Caki2 (cell line): ENCODE measurements around the gene EFNA4. TPM values are rescaled to one million over a fixed set of nuclear protein-coding genes. Genes with fewer than 3 reads are reported as not detected.

Experiments used
- DNase-seq: peaks from one replicate; pipeline ENCODE4 v3.0.0-alpha.2; 2015; ENCODE audit warnings: low read depth
- in situ Hi-C: cut with HindIII; loops from 2 replicates; pipeline ENCODE4 v1.10.0; 2016; ENCODE audit warnings: low sequenced_read_pairs, low pct_unique_long_range_greater_than_20kb, mixed read lengths
- total RNA-seq: library from RNA; depleted of rRNA; stranded (reverse); fragments of >200 nt; shearing (Covaris generic); gene quantifications from 2 replicates; pipeline ENCODE4 v1.2.3, GENCODE V29; 2014; ENCODE audit warnings: low replicate concordance

Gene EFNA4
- total RNA-seq, 1 experiment from 2014 or later = 38.5 TPM

GRCh38 chr1:155080312-155081228 is 17.0 kb downstream of the EFNA4 start:
- in situ Hi-C loops = no loop called here
- no peak for DNase-seq

- in situ Hi-C loops = no loop called here
- no peak for DNase-seq
Measured at GRCh38 chr1:155081472-155082300, 18.1 kb downstream of the EFNA4 start.

GRCh38 chr1:155082301-155083051 is 18.9 kb downstream of the EFNA4 start:
- in situ Hi-C loops = no loop called here
- no peak for DNase-seq

GRCh38 chr1:155083052-155083541 is 19.6 kb downstream of the EFNA4 start:
- in situ Hi-C loops = no loop called here

GRCh38 chr1:155083865-155084721 is 20.6 kb downstream of the EFNA4 start:
- peak; percentile 43 for DNase-seq
- in situ Hi-C loops = no loop called here

More at GRCh38 chr1:155083052-155083541, 19.6 kb downstream of the EFNA4 start:
- DNase-seq = no peak

- DNase-seq = peak; percentile 96
- in situ Hi-C loops = no loop called here
Measured at GRCh38 chr1:155084722-155085503, 21.4 kb downstream of the EFNA4 start.

- DNase-seq = no peak
- in situ Hi-C loops = no loop called here
Measured at GRCh38 chr1:155085504-155086127, 22.1 kb downstream of the EFNA4 start.

- DNase-seq = peak; percentile 59
- in situ Hi-C loops = no loop called here
Measured at GRCh38 chr1:155086128-155086741, 22.7 kb downstream of the EFNA4 start.

- in situ Hi-C loops = no loop called here
- DNase-seq = no peak
Measured at GRCh38 chr1:155086856-155087535, 23.5 kb downstream of the EFNA4 start.

- in situ Hi-C loops = no loop called here
- peak; percentile 49 for DNase-seq
Measured at GRCh38 chr1:155091071-155092051, 27.8 kb downstream of the EFNA4 start.

- in situ Hi-C loops = no loop called here
- no peak for DNase-seq
Measured at GRCh38 chr1:155092131-155092530, 28.6 kb downstream of the EFNA4 start.

GRCh38 chr1:155092641-155093040 is 29.1 kb downstream of the EFNA4 start:
- no peak for DNase-seq
- in situ Hi-C loops = no loop called here

- peak; percentile 32 for DNase-seq
- in situ Hi-C loops = no loop called here
Measured at GRCh38 chr1:155093911-155094621, 30.5 kb downstream of the EFNA4 start.

- DNase-seq = no peak
- in situ Hi-C loops = no loop called here
Measured at GRCh38 chr1:155094622-155094948, 31.0 kb downstream of the EFNA4 start.
